Activated T-cell treated with anti-CD3 and anti-CD28 coated beads, Interleukin-2, amount 50 U/mL, for 24 hours (primary cell): Measurements from ENCODE around the gene CNST.

Experiments used
- DNase-seq: peaks from one replicate; pipeline ENCODE4 v3.0.0-alpha.2; 2020
- H3K27ac Mint-ChIP-seq: 2 replicates; pipeline ENCODE4 v1.8.0; 2020; ENCODE audit warnings: mild to moderate bottlenecking, mixed read lengths
- H3K27me3 Mint-ChIP-seq: 2 replicates; pipeline ENCODE4 v1.8.0; 2020; ENCODE audit warnings: mixed read lengths
- H3K36me3 Mint-ChIP-seq: 2 replicates; pipeline ENCODE4 v1.8.0; 2020; ENCODE audit warnings: low read depth, mixed read lengths
- H3K4me1 Mint-ChIP-seq: 2 replicates; pipeline ENCODE4 v1.8.0; 2020; ENCODE audit warnings: low read depth, mixed read lengths
- H3K4me3 Mint-ChIP-seq: 2 replicates; pipeline ENCODE4 v1.8.0; 2020; ENCODE audit warnings: mild to moderate bottlenecking, moderate library complexity, mixed read lengths
- H3K9me3 Mint-ChIP-seq: 2 replicates; pipeline ENCODE4 v1.8.0; 2020; ENCODE audit warnings: mixed read lengths

CNST gene, protein sequence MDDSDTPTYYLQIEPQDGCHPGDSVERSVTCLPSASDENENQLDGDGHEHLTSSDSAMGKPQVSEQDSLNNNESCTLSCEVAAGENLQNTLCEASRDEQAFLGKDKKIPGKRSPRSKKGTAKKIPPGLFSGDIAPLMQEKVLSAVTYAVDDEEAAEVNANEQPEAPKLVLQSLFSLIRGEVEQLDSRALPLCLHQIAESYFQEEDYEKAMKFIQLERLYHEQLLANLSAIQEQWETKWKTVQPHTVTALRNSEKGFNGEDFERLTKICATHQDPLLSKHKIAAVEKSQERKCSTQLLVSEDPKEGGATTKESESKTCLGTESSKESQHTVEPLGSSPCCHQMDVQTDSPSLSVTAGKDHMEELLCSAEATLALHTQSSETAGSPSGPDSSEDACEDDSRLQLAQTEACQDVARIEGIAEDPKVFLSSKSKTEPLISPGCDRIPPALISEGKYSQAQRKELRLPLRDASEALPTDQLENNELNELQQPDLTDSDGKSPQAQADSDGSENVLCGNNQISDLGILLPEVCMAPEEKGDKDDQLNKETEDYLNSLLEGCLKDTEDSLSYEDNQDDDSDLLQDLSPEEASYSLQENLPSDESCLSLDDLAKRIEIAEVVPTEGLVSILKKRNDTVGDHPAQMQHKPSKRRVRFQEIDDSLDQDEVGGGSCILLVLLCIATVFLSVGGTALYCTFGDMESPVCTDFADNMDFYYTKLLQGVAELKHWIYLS

DNA sequence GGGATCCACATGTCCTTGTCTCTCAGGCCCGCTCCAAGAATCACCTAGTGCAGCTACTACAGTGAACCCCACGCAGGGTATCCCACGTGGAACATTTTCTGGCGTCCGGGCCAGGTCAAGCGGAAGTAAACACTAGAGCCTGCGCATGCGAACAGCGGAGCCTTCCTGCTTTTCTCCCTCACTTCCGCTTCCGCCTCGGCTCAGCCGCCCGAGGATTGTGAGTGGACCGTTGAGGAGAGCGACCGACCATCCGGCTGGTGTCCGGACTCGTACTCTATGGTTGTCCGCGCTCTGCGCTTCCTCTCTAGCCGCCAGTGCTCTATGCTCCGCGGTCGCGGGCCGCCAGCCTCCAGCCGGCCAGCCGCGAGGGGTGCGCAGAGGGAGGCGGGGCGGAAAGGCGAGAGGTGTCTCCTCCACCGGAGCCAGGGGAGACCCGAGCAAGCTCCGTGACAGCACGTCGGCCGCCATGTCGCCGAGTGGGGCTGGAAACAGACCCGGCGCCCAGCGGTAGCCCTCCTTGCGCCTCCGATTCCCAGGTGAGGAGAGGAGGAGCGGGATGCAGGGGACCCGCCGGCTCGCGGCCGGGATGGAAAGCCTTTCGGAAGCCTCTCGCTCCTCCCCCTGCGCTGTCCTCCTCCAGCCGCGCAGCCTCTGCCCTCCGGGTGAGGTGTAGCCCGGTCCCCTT, at the start of gene CNST, which contains the start of gene TFB2M:
Gene CNST, plus strand, starts transcription at position 329 of the 685 bp plus-strand sequence. CDS start 25,107 bp downstream, outside the sequence.
Gene TFB2M, minus strand, starts transcription at position 134 of the 685 bp plus-strand sequence. Its CDS starts 123 bp downstream, at position 11.
- Mint-ChIP-seq H3K27me3 (no peaks in the 10 kb centered on the region), H3K4me1 (peaks cover 53% of the 10 kb centered on the region), H3K36me3 (peaks cover 70% of the 10 kb centered on the region), H3K9me3 (no peaks in the 10 kb centered on the region), H3K27ac (peak within 1 kb of the TSS; percentile 98), H3K4me3 (peak within 1 kb of the TSS; percentile 99)
- DNase-seq = peak; percentile 96

DNA sequence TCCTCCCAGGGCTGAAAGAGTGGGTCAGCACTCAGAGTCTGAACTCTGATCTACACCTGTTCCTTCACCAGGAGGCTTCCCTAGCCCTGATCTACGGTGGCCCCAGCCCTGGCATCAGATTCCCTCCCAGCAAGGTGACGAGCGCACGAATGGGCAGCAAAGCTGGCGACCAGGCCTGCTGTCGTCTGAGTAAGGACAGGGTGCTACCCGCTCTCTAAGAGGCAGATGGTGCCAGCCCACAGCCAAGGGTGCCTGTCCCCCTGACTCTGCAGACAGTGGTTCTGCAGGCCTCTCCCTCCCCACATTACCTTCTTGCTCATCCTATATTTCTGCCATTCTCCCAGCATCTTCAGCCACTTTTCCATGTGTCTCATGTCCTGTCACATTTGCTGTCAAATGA, 48.9 kb upstream of the CNST start:
- DNase-seq = no peak
- no peaks in the 10 kb centered on the region for H3K27me3 Mint-ChIP-seq
- peaks cover 20% of the 10 kb centered on the region for H3K9me3 Mint-ChIP-seq
- H3K27ac Mint-ChIP-seq = no peak overlapping the region
- no peaks in the 10 kb centered on the region for H3K36me3 Mint-ChIP-seq
- peaks cover 7% of the 10 kb centered on the region for H3K4me1 Mint-ChIP-seq
- H3K4me3 Mint-ChIP-seq = no peak overlapping the region

DNA sequence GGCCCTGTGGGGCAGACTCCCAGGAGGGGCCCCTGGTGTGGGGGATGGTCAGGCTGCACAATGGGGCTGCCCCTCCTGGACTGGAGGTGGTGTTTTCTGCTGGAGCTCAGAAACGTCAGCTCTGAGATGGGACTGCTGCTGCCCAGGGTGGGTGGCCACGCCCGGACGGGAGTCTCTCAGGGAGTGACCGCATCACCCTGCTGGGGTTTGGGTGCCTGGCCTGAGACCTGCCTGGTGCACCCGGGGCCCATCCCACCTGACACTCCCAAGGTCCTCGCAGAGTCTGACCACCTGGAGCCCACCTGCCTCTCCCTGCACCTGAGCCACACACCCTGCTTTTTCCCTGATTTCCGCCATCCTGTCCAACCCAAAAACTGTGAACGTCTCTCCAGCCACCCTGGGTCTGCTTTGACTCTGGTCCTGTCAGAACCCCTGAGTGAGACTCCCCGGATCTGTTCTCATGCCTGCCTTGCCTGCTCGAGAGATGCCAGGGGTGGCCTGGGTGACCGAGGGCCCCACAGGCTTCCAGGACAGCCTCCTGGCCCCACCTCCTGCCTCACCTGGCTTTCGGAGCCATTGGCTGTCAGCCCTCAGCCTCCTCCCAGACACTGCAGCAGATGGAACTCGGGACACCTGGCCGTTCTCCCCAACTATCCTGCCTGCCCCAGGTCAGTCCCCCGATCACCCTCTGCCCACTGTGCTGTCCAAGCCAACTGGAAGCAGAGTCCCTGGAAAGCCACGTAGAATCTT, 47.6 kb upstream of the CNST start:
- H3K27me3 Mint-ChIP-seq = no peaks in the 10 kb centered on the region
- peaks cover 7% of the 10 kb centered on the region for H3K4me1 Mint-ChIP-seq
- DNase-seq = no peak
- no peaks in the 10 kb centered on the region for H3K36me3 Mint-ChIP-seq
- H3K9me3 Mint-ChIP-seq = peaks cover 20% of the 10 kb centered on the region
- H3K4me3 Mint-ChIP-seq = no peak overlapping the region
- no peak overlapping the region for H3K27ac Mint-ChIP-seq

DNA sequence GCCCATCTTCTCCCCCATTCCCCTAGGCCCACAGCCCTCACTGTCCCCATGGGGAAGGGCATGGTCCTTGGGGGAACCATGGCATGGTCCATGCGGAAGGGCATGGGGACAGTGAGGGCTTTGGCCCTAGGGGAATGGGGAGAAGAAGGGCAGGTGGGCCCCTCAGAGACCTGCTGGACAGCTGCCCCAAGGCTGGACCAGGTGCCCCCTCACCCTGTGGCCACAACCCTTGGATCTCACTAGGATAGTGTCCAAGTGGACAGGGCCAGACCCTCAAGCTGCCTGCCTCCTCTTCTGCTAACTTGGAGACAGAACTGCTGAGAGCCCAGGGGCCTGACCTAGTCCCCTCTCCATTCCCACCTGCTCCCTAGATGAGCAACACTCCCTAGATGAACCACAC, 46.7 kb upstream of the CNST start:
- Mint-ChIP-seq H3K27me3 (no peaks in the 10 kb centered on the region), H3K27ac (no peak overlapping the region), H3K4me3 (no peak overlapping the region), H3K9me3 (peaks cover 15% of the 10 kb centered on the region), H3K36me3 (no peaks in the 10 kb centered on the region), H3K4me1 (peaks cover under 1% of the 10 kb centered on the region)
- no peak for DNase-seq

DNA sequence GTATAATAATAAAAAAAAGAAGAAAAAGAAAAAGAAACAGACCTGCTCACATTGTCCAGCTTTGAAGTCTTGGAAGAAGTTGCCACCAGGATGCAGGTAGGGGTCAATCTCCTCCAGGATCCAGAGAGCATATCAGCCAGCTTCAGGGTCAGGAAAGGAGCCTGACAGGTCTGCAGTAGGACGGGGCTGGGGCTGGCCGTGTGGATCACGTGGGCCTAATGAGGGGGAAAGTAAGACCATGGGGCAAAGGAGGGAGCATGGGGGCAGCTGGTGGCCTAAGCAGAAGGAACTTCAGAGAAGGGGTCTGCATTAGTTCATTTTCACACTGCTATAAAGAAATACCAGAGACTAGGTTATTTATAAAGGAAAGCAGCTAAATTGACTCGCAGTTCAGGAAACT, 39.9 kb upstream of the CNST start:
- Mint-ChIP-seq H3K36me3 (no peaks in the 10 kb centered on the region), H3K9me3 (peaks cover 14% of the 10 kb centered on the region), H3K4me3 (no peak overlapping the region), H3K27ac (no peak overlapping the region), H3K27me3 (no peaks in the 10 kb centered on the region), H3K4me1 (peaks cover 5% of the 10 kb centered on the region)
- no peak for DNase-seq

DNA sequence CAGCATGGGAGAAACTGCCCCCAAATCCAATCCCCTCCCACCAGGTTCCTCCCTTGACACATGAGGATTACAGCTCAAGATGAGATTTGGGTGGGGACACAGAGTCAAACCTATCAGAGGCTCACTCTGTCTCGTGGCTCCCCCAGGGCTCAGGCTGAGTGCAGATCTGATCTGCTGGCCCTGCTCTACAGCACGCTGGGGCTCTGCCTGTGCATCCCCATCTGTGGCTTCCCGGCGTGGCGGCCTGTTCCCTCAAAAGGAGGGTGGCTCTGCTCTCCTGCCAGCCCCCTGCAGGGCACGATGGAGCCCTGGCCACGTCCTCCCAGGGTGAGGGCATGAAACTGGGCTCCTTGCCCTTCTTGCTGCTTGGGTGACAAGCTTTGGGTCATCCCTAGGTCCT, 39.3 kb upstream of the CNST start:
- Mint-ChIP-seq H3K27me3 (no peaks in the 10 kb centered on the region), H3K27ac (no peak overlapping the region), H3K4me3 (no peak overlapping the region), H3K36me3 (no peaks in the 10 kb centered on the region), H3K4me1 (peaks cover 5% of the 10 kb centered on the region), H3K9me3 (peaks cover 17% of the 10 kb centered on the region)
- no peak for DNase-seq

DNA sequence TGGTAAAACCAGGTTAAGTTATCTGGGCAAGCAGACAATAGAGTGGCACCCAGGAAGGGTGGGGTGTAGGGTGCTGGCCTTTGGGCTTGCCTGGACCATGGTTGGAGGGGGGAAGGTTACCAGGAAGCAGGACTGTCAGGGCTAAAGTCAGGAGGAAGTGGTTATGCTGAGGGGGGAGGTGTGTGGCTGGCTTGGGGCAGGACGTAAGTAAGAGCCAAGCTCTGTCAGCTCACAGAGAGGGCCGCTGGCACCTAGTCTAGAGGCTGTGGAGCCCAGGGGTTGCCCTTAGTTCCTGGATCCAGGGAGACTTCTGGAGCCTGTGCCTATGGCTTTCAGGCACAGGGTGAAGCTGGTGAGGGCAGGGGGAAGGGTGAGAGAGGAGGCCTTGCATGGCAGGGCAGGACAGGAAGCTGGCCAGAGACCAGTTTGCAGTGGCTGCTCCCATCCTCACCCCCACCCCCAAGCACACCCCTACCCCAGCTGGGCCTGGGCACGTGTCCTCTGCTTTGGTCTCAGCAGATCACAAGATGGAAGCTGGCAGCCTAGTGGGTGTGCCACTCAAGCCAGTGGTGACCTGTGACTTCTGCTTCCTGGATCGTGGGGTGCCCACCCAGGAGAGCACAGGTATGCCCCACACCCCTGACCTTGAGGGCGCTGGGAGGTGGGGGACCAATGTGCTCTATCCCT, 38.7 kb upstream of the CNST start:
- DNase-seq = no peak
- Mint-ChIP-seq H3K4me1 (peaks cover 5% of the 10 kb centered on the region), H3K27ac (no peak overlapping the region), H3K36me3 (no peaks in the 10 kb centered on the region), H3K4me3 (no peak overlapping the region), H3K9me3 (peaks cover 17% of the 10 kb centered on the region), H3K27me3 (no peaks in the 10 kb centered on the region)

DNA sequence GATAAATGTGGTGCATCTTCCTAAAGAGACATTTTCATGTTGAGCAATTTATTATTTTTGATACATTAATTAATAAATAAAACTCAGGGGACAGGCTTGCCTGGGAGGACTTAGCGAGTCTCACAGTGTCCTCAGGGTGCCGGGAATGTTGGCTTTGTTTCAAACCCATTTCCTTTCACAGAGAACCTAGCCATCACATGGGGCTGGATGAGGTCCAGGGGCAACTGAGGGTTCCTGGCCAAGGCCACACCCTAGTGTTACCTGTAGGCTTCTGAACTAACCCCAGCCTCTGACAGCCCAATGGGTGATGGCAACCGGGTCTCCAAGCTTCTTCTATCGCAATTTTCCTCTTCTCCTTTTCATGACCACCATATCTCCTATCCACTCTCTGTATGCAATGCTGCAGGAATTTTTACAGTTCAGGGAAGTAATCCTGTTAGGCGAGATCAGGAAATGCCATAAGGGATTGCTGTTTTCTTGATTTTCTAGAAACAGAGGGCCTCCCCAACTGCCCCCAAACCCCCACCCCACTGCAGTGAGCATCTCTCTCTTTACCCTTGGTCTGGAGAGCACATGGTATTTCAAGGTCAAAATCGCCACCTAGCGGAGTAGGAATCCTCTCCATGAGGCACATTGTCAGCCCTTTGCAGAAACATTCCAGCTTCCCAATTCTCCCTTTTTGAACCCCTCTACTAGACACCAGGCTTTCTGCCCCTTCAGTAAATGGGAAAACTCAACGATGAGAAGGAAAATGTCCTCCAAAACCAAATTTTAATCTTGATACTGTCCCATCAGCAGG, 37.1 kb upstream of the CNST start:
- no peaks in the 10 kb centered on the region for H3K27me3 Mint-ChIP-seq
- H3K9me3 Mint-ChIP-seq = peaks cover 17% of the 10 kb centered on the region
- no peak overlapping the region for H3K27ac Mint-ChIP-seq
- no peaks in the 10 kb centered on the region for H3K36me3 Mint-ChIP-seq
- DNase-seq = no peak
- peaks cover 5% of the 10 kb centered on the region for H3K4me1 Mint-ChIP-seq
- H3K4me3 Mint-ChIP-seq = no peak overlapping the region

DNA sequence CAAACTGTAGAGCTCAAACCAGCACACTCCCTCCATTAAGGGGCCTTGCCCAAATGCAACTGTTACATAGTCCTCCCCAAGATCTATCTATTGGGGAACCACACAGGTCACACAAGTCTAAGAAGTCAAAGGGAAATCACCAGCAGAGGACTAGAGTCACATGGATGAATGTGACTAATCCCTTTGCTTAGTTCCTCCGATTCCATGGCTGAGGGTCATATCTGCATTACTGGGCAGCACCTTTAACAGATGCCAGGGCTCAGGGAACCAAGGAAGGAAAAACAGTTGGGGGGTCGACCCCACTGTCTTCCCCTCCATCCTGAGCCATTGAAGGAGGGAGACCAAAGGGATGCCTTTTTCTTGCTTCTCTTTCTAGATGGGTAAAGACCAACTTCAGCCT, 35.8 kb upstream of the CNST start:
- Mint-ChIP-seq H3K27me3 (no peaks in the 10 kb centered on the region), H3K27ac (no peak overlapping the region), H3K36me3 (no peaks in the 10 kb centered on the region), H3K9me3 (peaks cover 17% of the 10 kb centered on the region), H3K4me1 (peaks cover 5% of the 10 kb centered on the region), H3K4me3 (no peak overlapping the region)
- no peak for DNase-seq

DNA sequence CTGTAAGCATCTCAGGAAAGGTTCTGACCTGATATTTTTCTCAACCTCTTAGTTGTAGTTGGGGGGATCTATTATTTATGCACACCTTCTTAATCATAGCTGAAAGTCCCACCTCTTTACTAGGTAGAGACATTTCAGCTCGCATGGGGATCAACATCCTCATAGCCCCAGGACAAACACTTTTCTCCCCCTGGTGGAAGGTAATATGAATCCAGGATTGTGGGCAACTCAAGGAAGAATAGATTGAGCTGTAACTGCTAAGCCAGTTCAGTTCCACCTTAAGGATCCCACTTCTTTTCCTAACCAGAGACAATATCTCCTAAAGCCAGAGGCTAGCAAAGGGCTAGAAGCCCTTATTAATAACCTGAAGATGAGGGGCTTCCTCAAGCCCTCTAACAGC, 33.7 kb upstream of the CNST start:
- Mint-ChIP-seq H3K4me1 (peaks cover under 1% of the 10 kb centered on the region), H3K9me3 (peaks cover 17% of the 10 kb centered on the region), H3K36me3 (peaks cover 1% of the 10 kb centered on the region), H3K4me3 (no peak overlapping the region), H3K27me3 (no peaks in the 10 kb centered on the region), H3K27ac (no peak overlapping the region)
- DNase-seq = no peak

DNA sequence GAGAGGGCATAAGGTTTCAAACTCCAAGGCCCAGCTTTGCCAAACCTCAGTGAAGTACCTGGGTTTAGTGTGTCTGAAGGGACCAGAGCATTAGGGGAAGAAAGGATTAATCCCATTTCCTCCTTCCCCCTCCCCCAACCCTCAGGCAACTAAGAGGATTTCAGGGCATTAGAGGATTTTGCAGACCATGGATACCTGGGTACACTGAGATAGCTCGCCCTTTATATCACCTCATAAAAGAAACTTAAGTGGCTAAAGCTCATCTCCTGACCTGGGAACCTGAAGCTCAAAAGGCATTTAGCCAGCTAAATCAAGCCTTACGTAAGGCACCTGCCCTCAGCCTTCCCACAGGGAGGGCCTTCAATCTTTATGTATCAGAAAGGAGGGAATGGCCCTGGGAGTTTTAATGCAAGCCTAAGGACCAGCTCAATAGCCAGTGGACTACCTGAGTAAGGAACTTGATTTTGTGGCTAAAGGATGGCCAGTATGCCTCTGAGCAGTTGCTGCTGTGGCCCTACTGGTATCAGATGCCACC, 32.8 kb upstream of the CNST start:
- Mint-ChIP-seq H3K27me3 (no peaks in the 10 kb centered on the region), H3K9me3 (peaks cover 17% of the 10 kb centered on the region), H3K4me1 (no peaks in the 10 kb centered on the region), H3K4me3 (no peak overlapping the region), H3K27ac (no peak overlapping the region), H3K36me3 (peaks cover 3% of the 10 kb centered on the region)
- no peak for DNase-seq

DNA sequence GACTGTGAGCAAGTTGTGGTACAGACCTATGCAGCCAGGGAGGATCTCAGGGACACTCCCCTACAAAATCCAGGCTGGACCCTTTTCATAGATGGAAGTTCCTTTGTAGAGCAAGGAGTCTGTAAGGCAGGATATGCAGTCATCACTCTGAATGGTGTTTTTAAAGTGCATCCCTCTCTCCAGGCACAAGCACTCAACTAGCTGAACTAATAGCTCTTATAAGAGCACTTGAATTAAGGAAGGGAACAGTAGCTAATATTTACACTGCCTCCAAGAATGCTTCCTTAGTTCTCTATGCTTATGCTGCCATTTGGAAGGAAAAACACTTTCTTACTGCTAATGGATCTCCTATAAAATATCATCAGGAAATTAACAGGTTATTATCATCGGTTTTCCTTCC, 32.1 kb upstream of the CNST start:
- DNase-seq = no peak
- Mint-ChIP-seq H3K4me1 (no peaks in the 10 kb centered on the region), H3K9me3 (peaks cover 17% of the 10 kb centered on the region), H3K27me3 (no peaks in the 10 kb centered on the region), H3K27ac (no peak overlapping the region), H3K36me3 (peaks cover 10% of the 10 kb centered on the region), H3K4me3 (no peak overlapping the region)

DNA sequence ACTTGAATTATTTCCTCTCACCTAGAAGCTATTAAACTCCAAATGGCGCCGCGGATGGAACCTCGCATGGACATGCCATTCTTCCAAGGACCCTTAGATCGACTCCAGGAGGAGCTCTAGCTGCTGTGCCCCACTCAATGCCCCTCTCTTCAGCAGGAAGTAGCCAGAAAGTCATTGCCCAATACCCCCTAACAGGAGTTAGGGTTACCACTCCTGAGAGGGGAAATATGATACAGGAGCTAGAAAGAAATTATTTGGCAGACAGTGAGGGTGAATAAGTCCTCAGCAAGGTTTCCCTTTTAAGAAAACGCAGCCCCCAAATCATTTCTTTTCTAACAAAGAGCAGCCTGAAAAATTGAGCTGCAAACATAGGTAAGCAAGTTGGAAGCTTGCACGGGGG, 28.8 kb upstream of the CNST start:
- H3K36me3 Mint-ChIP-seq = peaks cover 31% of the 10 kb centered on the region
- no peak for DNase-seq
- H3K4me1 Mint-ChIP-seq = no peaks in the 10 kb centered on the region
- no peaks in the 10 kb centered on the region for H3K27me3 Mint-ChIP-seq
- no peak overlapping the region for H3K4me3 Mint-ChIP-seq
- H3K27ac Mint-ChIP-seq = no peak overlapping the region
- no peaks in the 10 kb centered on the region for H3K9me3 Mint-ChIP-seq
